G401 (cell line): Measurements from ENCODE around the gene ITIH3. TPM values are rescaled to one million over a fixed set of nuclear protein-coding genes. Genes with fewer than 3 reads are reported as not detected.

Experiments used
- DNase-seq: peaks from one replicate; pipeline ENCODE4 v3.0.0-alpha.2; 2015; ENCODE audit warnings: low spot score
- in situ Hi-C: cut with HindIII; loops from 2 replicates; pipeline ENCODE4 v1.10.0; 2016; ENCODE audit warnings: low sequenced_read_pairs, mixed read lengths
- total RNA-seq: library from RNA; depleted of rRNA; stranded (reverse); fragments of >200 nt; shearing (Covaris generic); gene quantifications from 2 replicates; pipeline ENCODE4 v1.2.3, GENCODE V29; 2014; rRNA removed

The ITIH3 gene
- total RNA-seq, 1 experiment from 2014 or later, result not detected

DNA sequence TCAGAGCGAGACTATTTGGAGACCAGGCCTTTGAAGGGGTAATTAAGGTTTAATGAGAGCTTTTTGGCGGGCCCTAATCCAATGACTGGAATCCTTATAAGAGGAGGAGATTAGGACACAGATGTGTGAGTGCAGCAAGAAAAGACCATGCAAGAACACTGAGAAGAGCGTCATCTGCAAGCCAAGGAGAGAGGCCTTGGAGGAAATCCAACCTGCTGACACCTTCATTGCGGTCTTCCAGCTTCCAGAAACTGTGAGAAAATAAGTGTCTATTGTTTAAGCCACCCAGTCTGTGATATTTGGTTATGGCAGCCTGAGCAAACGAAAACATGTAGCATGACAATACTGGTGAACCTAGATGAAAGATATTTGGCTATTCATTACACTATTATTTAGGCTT, 63.3 kb downstream of the ITIH3 start:
- peak; percentile 43 for DNase-seq
- in situ Hi-C loops, result no loop called here

Other genes starting within 250 kb of the ITIH3 start
- gene PBRM1, start 108.9 kb upstream of the ITIH3 start, total RNA-seq, result 21.6 and 38.4 TPM in 2 replicates
- gene GNL3, start 108.8 kb upstream of the ITIH3 start, total RNA-seq, result 127 and 216 TPM in 2 replicates
- gene GLT8D1, start 89.0 kb upstream of the ITIH3 start, total RNA-seq, result 77.8 and 104 TPM in 2 replicates
- 80.3 and 99.9 TPM in 2 replicates for gene SPCS1, start 88.7 kb upstream of the ITIH3 start, total RNA-seq
- 34.1 and 40.7 TPM in 2 replicates for gene NEK4, start 23.9 kb upstream of the ITIH3 start, total RNA-seq
- gene ITIH1, start 17.2 kb upstream of the ITIH3 start, total RNA-seq, result not detected in 2 replicates
- 0.18 and 0.68 TPM in 2 replicates for gene ITIH4, start 35.9 kb downstream of the ITIH3 start, total RNA-seq
- gene MUSTN1, start 40.2 kb downstream of the ITIH3 start, total RNA-seq, result not detected in 2 replicates
- gene STIMATE, start 102.8 kb downstream of the ITIH3 start, total RNA-seq, result 6.4 and 8.9 TPM in 2 replicates